Transverse colon (tissue), 3 donors: ENCODE data around the gene FLYWCH1.

Experiments used
- POLR2A ChIP-seq: fragments of 450-650 bp; IDR thresholded peaks from one replicate; pipeline ENCODE4 v1.6.1; 2016; ENCODE audit warnings: antibody characterized with exemption, mild to moderate bottlenecking, moderate library complexity
- TF ChIP-seq, protein P1 (sequence below), 5 experiments: fragments of 200-600 bp in 3 of 5; fragments of 450-650 bp in 2 of 5; sonication (generic) in 3 of 5; IDR thresholded peaks; 1 replicate in 2 of 5; 2 replicates in 3 of 5; pipeline ENCODE4 v1.5.1; 2016 to 2017; ENCODE audit warnings: antibody characterized with exemption in 5 of 5, inconsistent platforms in 3 of 5, mild to moderate bottlenecking in 2 of 5, moderate library complexity in 1 of 5

DNA sequence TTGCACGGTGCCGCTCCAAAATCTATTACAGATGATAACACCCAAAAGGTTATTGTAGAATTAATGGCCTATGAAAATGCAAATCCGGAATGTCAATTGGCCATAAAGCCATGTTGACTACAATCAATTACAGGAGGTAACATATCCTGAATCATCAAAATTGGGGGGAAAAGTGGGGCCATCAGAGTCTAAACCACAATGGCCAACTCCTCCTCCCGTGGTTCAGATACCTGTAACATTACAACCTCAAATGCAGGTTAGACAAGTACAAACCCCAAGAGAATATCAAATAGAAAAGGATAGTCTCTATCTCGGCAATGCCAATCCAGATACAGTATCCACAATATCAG, 14.9 kb downstream of the FLYWCH1 start:
- TF ChIP-seq, protein P1, sequence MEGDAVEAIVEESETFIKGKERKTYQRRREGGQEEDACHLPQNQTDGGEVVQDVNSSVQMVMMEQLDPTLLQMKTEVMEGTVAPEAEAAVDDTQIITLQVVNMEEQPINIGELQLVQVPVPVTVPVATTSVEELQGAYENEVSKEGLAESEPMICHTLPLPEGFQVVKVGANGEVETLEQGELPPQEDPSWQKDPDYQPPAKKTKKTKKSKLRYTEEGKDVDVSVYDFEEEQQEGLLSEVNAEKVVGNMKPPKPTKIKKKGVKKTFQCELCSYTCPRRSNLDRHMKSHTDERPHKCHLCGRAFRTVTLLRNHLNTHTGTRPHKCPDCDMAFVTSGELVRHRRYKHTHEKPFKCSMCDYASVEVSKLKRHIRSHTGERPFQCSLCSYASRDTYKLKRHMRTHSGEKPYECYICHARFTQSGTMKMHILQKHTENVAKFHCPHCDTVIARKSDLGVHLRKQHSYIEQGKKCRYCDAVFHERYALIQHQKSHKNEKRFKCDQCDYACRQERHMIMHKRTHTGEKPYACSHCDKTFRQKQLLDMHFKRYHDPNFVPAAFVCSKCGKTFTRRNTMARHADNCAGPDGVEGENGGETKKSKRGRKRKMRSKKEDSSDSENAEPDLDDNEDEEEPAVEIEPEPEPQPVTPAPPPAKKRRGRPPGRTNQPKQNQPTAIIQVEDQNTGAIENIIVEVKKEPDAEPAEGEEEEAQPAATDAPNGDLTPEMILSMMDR (IDR thresholded peaks at IDR 0.05): no peak
- no peak for TF ChIP-seq POLR2A
